ENCODE data around the gene PHF21B. TPM values are rescaled to one million over a fixed set of nuclear protein-coding genes. Genes with fewer than 3 reads are reported as not detected.

PHF21B gene
- total and polyA plus RNA-seq, 2 of the 8 experiments (the other 6 are each of a cell fraction or from before 2014, with no cell fraction given), result 19.3 to 68.1 TPM

- FAIRE-seq (no peak), DNase-seq (ENCODE audit: low read depth in 1 of 2, low spot score in 2 of 2) (no peak)
- no peak overlapping the region for H3K23ac ChIP-seq (ENCODE audit: insufficient read length)
- no peak overlapping the region for H4K91ac ChIP-seq (replicated peaks; ENCODE audit: insufficient read length, low read length)
- no peak overlapping the region for H4K5ac ChIP-seq (ENCODE audit: insufficient read length, low read depth, low read length)
- WGBS, 2 experiments (ENCODE audit: extremely low coverage in 1 of 2, insufficient coverage in 1 of 2, insufficient read length in 1 of 2, insufficient replicate concordance in 2 of 2, low coverage in 1 of 2, low lambda C conversion rate in 2 of 2, missing lambda C conversion rate in 1 of 2), result 92% methylated on average over 13 of the region's 13 CpGs; no CpG with 5 or more reads in 1 of the 2 experiments
- no peak overlapping the region for H2BK5ac ChIP-seq (ENCODE audit: low read depth, low read length)
- no peaks in the 10 kb centered on the region for H3K27me3 ChIP-seq (replicated peaks in 1 of 4; ENCODE audit: control insufficient read depth in 3 of 4, extremely low read depth in 1 of 4, insufficient read depth in 3 of 4, low read length in 3 of 4)
- no peaks in the 10 kb centered on the region for H3K9me3 ChIP-seq (ENCODE audit: insufficient read depth in 2 of 2, low read depth in 1 of 2, low read length in 1 of 2)
- no peaks in the 10 kb centered on the region; a peak in 1 of 7 replicates for H3K4me1 ChIP-seq (replicated peaks in 1 of 4; ENCODE audit: control insufficient read depth in 3 of 4, insufficient read depth in 4 of 4, low read length in 3 of 4)
- no peak overlapping the region for H2BK12ac ChIP-seq (ENCODE audit: low read depth, low read length)
- POLR2A ChIA-PET (ENCODE audit: partially characterized antibody), result interaction anchor here (0.8 kb wide), 1 partner anchor 9 kb away, joined by 3 read pairs; no protein-coding TSS in a partner anchor
- H3K79me2 ChIP-seq (ENCODE audit: control insufficient read depth in 1 of 2, insufficient read depth in 2 of 2, low read length in 2 of 2), result peaks cover 0 to 2% of the 10 kb centered on the region in 2 experiments; a peak in 1 of 4 replicates
- H3K23me2 ChIP-seq (ENCODE audit: low read depth, low read length), result no peaks in the 10 kb centered on the region
- H3K4ac ChIP-seq (replicated peaks; ENCODE audit: insufficient read length, low read depth, low read length), result no peak overlapping the region
- H2AFZ ChIP-seq (ENCODE audit: low read length), result no peak overlapping the region
- H3K27ac ChIP-seq (ENCODE audit: low read depth, low read length), result no peak overlapping the region
- no peak overlapping the region for H2BK20ac ChIP-seq (ENCODE audit: low read length)
- CTCF ChIA-PET (ENCODE audit: partially characterized antibody), result interaction anchor here (0.6 to 1.7 kb wide), 5 partner anchors 10 to 166 kb away, joined by 3 to 4 read pairs (median 3); no protein-coding TSS in a partner anchor
- no peak overlapping the region for H2AK5ac ChIP-seq (ENCODE audit: low read depth, low read length)
- H3K9ac ChIP-seq (replicated peaks in 1 of 4; ENCODE audit: extremely low read depth in 1 of 4, low read depth in 3 of 4, low read length in 3 of 4), result no peak overlapping the region
- H3K79me1 ChIP-seq (ENCODE audit: low read depth, low read length), result peaks cover 14% of the 10 kb centered on the region
- H3K4me3 ChIP-seq (ENCODE audit: extremely low read depth in 1 of 4, insufficient read depth in 2 of 4, low read depth in 3 of 4, low read length in 4 of 4), result no peak overlapping the region
- H3K18ac ChIP-seq (ENCODE audit: extremely low read depth, low read length), result no peak overlapping the region
- no peak overlapping the region for H2BK15ac ChIP-seq (ENCODE audit: low read length)
- H4K8ac ChIP-seq (ENCODE audit: extremely low read depth, insufficient read depth, low read length), result no peak overlapping the region
- H3K4me2 ChIP-seq (ENCODE audit: insufficient read depth in 1 of 2, low read depth in 2 of 2, low read length in 2 of 2), result no peak overlapping the region
- peaks cover 17 to 35% of the 10 kb centered on the region in 2 experiments for H4K20me1 ChIP-seq (replicated peaks in 1 of 2; ENCODE audit: control insufficient read depth in 1 of 2, insufficient read depth in 2 of 2, low read length in 2 of 2)
- no peak overlapping the region for H2BK120ac ChIP-seq (replicated peaks; ENCODE audit: low read depth, low read length)
- TF ChIP-seq SIX5 (IDR thresholded peaks at IDR 0.05; ENCODE audit: low read depth, low read length) (no peak), TCF12 (IDR thresholded peaks at IDR 0.05; ENCODE audit: low read depth, low read length) (no peak), SIN3A (conservative IDR thresholded peaks at IDR 0.05 in 1 of 2, IDR thresholded peaks at IDR 0.05 in 1 of 2; ENCODE audit: low read depth in 1 of 2, low read length in 2 of 2) (no peak), KDM4A (IDR thresholded peaks at IDR 0.05; ENCODE audit: low read depth, low read length, severe bottlenecking) (no peak), NRF1 (IDR thresholded peaks at IDR 0.05; ENCODE audit: low read depth, low read length) (no peak), GABPA (IDR thresholded peaks at IDR 0.05; ENCODE audit: borderline replicate concordance, insufficient read depth, low read length) (no peak), NANOG (IDR thresholded peaks at IDR 0.05; ENCODE audit: insufficient read depth, low read depth, low read length, poor library complexity, severe bottlenecking) (no peak), HDAC6 (IDR thresholded peaks at IDR 0.05; ENCODE audit: low read depth, low read length) (no peak), YY1 (IDR thresholded peaks at IDR 0.05; ENCODE audit: low read depth, low read length) (no peak), BACH1 (IDR thresholded peaks at IDR 0.05; ENCODE audit: low read length) (no peak)
- TF ChIP-seq, protein P1, sequence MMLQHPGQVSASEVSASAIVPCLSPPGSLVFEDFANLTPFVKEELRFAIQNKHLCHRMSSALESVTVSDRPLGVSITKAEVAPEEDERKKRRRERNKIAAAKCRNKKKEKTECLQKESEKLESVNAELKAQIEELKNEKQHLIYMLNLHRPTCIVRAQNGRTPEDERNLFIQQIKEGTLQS (IDR thresholded peaks at IDR 0.05; ENCODE audit: insufficient read depth, low read depth, low read length), result no peak
- no peak overlapping the region for H3K56ac ChIP-seq (replicated peaks; ENCODE audit: insufficient read length, low read depth, low read length)
- H3K14ac ChIP-seq (ENCODE audit: insufficient read length), result no peak overlapping the region
- H3K36me3 ChIP-seq (ENCODE audit: control insufficient read depth in 2 of 4, insufficient read depth in 4 of 4, low read length in 3 of 4), result peaks cover 0 to 3% (median 0%) of the 10 kb centered on the region in 4 experiments; a peak in 2 of 8 replicates
Measured at GRCh38 chr22:44930016-44930710, 79.6 kb downstream of the PHF21B start.

Measured in H1 (cell line).